Subcutaneous abdominal adipose tissue (tissue), 5 donors: Measurements from ENCODE around the gene PREX1.

ENCODE experiments used
- H3K27ac ChIP-seq: one replicate; pipeline ENCODE4 v1.7.0; 2013; ENCODE audit warnings: low read depth, mild to moderate bottlenecking, inconsistent platforms, low read length, moderate library complexity
- H3K27me3 ChIP-seq, 5 donors: one replicate each; pipeline ENCODE4 v1.7.0; 2013; ENCODE audit warnings: low read length in 5 of 5, inconsistent platforms in 1 of 5; ENCODE audit not compliant: control insufficient read depth in 5 of 5, insufficient read depth in 4 of 5
- H3K36me3 ChIP-seq, 5 donors: one replicate each; pipeline ENCODE4 v1.7.0; 2013; ENCODE audit warnings: low read length in 5 of 5; ENCODE audit not compliant: control insufficient read depth in 5 of 5, insufficient read depth in 5 of 5
- H3K4me1 ChIP-seq, 5 donors: one replicate each; pipeline ENCODE4 v1.7.0; 2013; ENCODE audit warnings: low read length in 5 of 5, mild to moderate bottlenecking in 3 of 5, moderate library complexity in 1 of 5; ENCODE audit not compliant: control insufficient read depth in 5 of 5, insufficient read depth in 5 of 5
- H3K4me3 ChIP-seq, 5 donors: one replicate each; pipeline ENCODE4 v1.7.0; 2013; ENCODE audit warnings: low read length in 5 of 5, low read depth in 1 of 5
- H3K9ac ChIP-seq, 5 donors: one replicate each; pipeline ENCODE4 v1.7.0; 2013; ENCODE audit warnings: low read length in 5 of 5, mild to moderate bottlenecking in 4 of 5, moderate library complexity in 3 of 5
- H3K9me3 ChIP-seq, 5 donors: one replicate each; pipeline ENCODE4 v1.7.0; 2013; ENCODE audit warnings: low read length in 5 of 5; ENCODE audit not compliant: control insufficient read depth in 5 of 5
- donor health status: healthy.
- donor health status: healthy.
- donor health status: healthy.
- donor health status: healthy.
- donor health status: healthy.

Gene PREX1

DNA sequence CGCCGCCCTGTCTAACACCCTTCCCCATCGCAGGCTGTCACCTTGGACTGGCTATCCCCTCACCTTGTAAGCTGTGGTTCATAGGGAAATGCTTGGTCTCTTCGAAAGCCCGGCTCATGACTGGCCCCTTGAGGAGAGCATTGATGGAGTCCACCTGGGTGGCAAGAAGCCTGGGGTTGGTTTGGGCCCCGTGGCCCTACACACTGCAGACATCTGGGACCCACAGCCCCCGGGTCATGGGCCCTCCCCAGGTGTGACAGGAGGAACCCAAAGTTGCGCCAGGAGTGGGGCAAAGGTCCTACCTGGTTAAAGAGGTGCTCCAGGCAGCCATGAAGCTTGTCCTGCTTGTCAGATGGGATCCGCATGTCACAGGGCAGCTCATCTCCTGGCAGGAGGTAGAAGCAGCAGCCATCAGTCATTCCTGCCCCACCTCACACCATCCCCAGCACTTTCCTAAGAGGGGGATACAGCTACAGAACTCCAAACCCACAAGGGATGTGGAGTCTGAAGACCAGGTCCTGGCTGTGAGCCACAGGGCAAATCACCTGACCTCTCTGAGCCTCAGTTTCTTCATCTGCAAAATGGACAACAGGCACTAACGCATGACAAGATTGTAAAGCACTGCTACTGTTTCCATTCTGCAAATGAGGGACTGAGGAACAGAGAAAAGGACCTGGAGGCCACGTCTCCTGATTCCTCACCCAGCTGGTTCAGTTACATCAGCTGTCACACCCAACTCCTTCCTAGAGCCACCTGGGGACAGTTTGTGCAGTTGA lies 185.5 kb downstream of the PREX1 start:
- peaks cover 0 to 78% (median 41%) of the 10 kb centered on the region in 5 donors for H3K36me3 ChIP-seq
- no peak overlapping the region for H3K9ac ChIP-seq
- no peak overlapping the region for H3K27ac ChIP-seq
- no peaks in the 10 kb centered on the region for H3K9me3 ChIP-seq
- no peaks in the 10 kb centered on the region for H3K4me1 ChIP-seq
- H3K27me3 ChIP-seq: peaks cover 0 to 5% (median 0%) of the 10 kb centered on the region in 5 donors
- no peak overlapping the region for H3K4me3 ChIP-seq

DNA sequence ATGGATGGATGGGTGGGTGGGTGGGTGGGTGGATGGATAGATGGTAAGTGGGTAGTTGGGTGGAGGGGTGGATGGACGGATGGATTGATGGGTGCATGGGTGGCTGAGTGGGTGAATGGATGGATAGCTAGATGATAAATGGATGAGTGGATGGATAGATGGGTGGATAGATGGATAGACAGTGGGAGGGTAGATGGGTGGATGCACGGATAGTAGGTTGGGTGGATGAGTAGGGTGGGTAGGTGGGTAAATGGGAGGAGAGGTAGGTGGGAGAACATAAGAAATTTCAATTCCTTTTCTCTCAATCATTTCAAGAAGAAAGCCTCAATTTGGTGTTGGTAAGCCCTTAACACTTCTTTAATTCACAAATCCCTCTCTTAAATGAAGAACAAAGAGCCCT lies 186.9 kb downstream of the PREX1 start:
- peaks cover 0 to 77% (median 36%) of the 10 kb centered on the region in 5 donors for H3K36me3 ChIP-seq

DNA sequence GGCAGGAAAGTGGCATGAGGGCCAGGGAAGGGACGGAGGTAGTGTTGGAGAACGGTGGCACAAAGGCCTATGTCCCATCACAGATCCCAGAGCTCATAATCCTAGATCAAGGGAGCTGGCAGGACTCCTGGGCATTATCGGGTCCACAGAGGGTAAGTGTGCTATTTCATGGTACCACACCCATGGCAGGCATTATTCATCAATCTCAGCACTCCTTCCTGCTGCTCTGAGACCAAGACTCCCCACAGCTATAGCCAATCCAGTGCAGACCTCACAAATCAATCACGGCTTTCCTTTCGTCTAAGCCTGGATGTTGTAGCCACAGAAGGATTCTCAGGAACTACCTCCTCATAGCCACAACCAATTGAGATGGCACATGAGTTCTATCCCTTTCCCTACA lies 187.9 kb downstream of the PREX1 start:
- H3K36me3 ChIP-seq: peaks cover 0 to 75% (median 30%) of the 10 kb centered on the region in 5 donors
- no peak overlapping the region for H3K9ac ChIP-seq

More for the DNA sequence above, 186.9 kb downstream of the PREX1 start:
- H3K9ac ChIP-seq: no peak overlapping the region
- H3K9me3 ChIP-seq: no peaks in the 10 kb centered on the region
- H3K4me3 ChIP-seq: no peak overlapping the region
- no peaks in the 10 kb centered on the region for H3K4me1 ChIP-seq
- H3K27me3 ChIP-seq: peaks cover 0 to 4% (median 0%) of the 10 kb centered on the region in 5 donors
- H3K27ac ChIP-seq: no peak overlapping the region

DNA sequence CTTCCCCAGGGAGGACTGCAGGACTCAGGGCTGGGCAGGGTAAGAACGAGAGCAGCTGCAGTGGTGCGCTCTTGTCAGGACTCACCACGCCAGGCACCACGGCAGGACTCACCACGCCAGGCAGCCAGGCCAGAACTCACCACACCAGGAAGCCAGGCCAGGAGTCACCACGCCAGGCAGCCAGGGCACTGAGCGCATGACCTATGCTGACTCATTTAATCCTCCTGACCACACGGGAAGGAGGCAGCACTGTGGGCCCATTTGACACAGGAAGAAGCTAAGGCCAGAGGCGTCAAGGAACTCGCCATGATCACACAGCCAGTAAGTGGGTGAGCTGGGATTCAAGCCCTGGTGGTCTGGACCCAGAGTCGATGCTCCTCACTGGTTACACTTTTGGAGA lies 189.3 kb downstream of the PREX1 start:
- Histone ChIP-seq H3K27ac (no peak overlapping the region), H3K4me3 (no peak overlapping the region), H3K4me1 (no peaks in the 10 kb centered on the region), H3K36me3 (peaks cover 0 to 74% (median 28%) of the 10 kb centered on the region in 5 donors), H3K9me3 (no peaks in the 10 kb centered on the region), H3K9ac (no peak overlapping the region), H3K27me3 (peaks cover 0 to 5% (median 0%) of the 10 kb centered on the region in 5 donors)

More for the DNA sequence above, 187.9 kb downstream of the PREX1 start:
- Histone ChIP-seq H3K9me3 (no peaks in the 10 kb centered on the region), H3K27ac (no peak overlapping the region), H3K4me3 (no peak overlapping the region), H3K27me3 (no peaks in the 10 kb centered on the region), H3K4me1 (no peaks in the 10 kb centered on the region)

DNA sequence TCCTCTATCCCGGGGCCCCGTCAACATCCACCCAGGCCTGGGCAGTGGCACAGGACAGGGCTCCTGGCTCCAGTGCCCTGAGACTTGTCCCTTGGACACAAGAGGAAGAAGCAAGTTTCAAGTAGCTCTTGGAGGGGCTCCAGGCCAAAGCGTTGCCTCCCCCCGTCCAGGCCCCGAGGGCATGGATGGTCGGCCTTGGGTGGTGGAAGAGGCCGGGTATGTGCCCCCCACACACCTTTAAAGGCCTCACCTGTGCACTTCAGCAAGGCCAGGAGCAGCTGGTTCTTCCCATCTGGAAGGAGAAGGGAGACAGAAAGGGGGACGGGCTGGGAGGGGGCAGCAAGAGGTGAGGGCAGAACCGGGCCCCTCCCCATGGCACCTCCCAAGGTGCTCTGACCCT lies 190.3 kb downstream of the PREX1 start:
- no peak overlapping the region for H3K9ac ChIP-seq
- H3K27me3 ChIP-seq: peaks cover 0 to 5% (median 0%) of the 10 kb centered on the region in 5 donors
- no peak overlapping the region for H3K27ac ChIP-seq
- peaks cover 0 to 79% (median 28%) of the 10 kb centered on the region in 5 donors for H3K36me3 ChIP-seq
- H3K9me3 ChIP-seq: no peaks in the 10 kb centered on the region
- no peak overlapping the region for H3K4me3 ChIP-seq
- H3K4me1 ChIP-seq: no peaks in the 10 kb centered on the region

DNA sequence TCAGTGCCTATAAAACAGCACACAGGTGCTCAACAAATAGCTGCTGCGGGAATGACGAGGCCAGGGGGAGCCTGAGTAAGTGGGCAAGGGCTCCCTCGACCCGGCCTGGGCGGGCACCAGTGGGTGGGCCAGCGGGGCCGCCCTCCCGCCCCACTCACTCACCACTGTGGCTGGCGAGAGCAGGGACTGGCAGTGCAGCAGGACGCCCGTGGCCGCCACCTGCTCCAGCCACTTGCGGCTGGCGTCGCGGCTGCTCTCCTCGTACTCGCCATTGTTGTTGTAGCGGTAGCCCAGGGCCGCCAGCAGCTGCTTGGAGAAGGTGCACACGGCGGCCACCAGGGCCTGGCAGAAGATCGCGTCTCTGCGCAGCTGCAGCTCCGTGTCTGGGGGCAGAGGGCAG lies 191.5 kb downstream of the PREX1 start:
- Histone ChIP-seq H3K9me3 (no peaks in the 10 kb centered on the region), H3K9ac (no peak overlapping the region), H3K27ac (no peak overlapping the region), H3K4me3 (no peak overlapping the region), H3K27me3 (peaks cover 0 to 5% (median 0%) of the 10 kb centered on the region in 5 donors), H3K36me3 (peaks cover 0 to 84% (median 26%) of the 10 kb centered on the region in 5 donors), H3K4me1 (no peaks in the 10 kb centered on the region)

DNA sequence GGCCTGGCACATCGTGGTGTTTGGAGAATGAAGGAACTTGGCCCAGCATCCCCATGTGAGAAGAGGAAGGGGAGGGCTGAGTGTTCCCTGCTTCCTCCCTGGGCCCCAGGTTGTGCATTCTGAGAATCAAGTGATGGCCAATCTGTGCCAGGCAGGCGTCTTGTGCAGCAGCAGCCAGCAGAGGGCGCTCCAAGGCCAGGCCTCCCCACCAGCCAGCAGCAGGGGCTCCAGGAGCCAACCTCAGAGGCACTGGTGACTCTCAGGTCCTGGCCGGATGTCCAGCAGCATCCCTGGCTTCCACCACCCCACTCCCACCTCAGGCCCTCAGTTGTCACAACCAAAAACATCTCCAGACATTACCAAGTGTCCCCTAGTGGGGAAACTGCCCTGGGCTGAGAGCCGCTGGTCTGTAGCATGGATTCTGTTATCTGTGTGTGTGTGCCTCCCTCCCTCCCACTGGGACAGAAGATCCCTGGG lies 192.0 kb downstream of the PREX1 start:
- no peak overlapping the region for H3K9ac ChIP-seq
- no peaks in the 10 kb centered on the region for H3K9me3 ChIP-seq
- H3K27me3 ChIP-seq: peaks cover 0 to 5% (median 0%) of the 10 kb centered on the region in 5 donors
- no peak overlapping the region for H3K27ac ChIP-seq
- H3K4me1 ChIP-seq: no peaks in the 10 kb centered on the region
- H3K36me3 ChIP-seq: peaks cover 0 to 87% (median 26%) of the 10 kb centered on the region in 5 donors
- no peak overlapping the region for H3K4me3 ChIP-seq

DNA sequence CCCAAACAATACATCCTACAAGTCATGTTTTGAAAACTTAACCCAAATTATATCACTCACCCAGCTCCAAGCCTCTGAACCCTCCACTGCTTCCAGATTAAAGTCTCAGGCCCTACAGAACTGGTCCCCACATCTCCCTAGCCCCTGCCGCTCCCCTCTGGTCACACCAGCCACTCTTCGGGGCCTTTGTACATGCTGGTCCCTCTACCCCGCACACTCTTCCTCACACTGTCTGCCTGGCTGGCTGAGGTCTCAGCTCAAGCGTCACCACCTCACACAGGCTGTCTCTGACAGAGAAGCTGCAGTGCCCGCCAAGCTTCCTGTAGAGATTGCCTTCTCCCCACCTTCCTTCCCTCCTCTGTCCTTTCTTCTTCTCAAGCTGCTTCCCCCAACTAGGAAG lies 192.4 kb downstream of the PREX1 start:
- Histone ChIP-seq H3K4me3 (no peak overlapping the region), H3K9ac (no peak overlapping the region), H3K9me3 (no peaks in the 10 kb centered on the region), H3K27me3 (peaks cover 0 to 5% (median 0%) of the 10 kb centered on the region in 5 donors), H3K27ac (no peak overlapping the region), H3K36me3 (peaks cover 0 to 88% (median 26%) of the 10 kb centered on the region in 5 donors), H3K4me1 (no peaks in the 10 kb centered on the region)

DNA sequence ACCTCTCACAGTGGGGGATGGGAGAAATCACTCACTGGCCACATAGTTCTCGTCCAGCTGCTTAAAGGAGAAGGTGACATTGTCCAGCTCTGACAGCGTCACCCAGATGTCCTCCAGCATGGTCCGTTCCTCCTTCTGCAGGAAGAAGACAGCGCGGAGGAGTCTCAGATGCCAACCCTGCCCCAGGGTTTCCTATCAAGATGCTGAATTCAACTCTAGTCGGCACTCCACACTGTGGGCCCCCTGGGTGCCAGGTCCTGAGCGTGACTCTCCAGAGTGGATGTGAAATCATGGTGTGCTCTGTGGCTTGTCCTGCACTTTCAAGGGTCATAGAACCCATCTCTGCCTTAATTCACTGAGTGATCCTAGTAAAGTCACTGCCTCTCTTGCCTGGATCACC lies 193.2 kb downstream of the PREX1 start:
- no peak overlapping the region for H3K4me3 ChIP-seq
- H3K27me3 ChIP-seq: peaks cover 0 to 5% (median 0%) of the 10 kb centered on the region in 5 donors
- H3K9ac ChIP-seq: no peak overlapping the region
- no peak overlapping the region for H3K27ac ChIP-seq
- peaks cover 0 to 88% (median 21%) of the 10 kb centered on the region in 5 donors for H3K36me3 ChIP-seq
- H3K9me3 ChIP-seq: no peaks in the 10 kb centered on the region
- H3K4me1 ChIP-seq: no peaks in the 10 kb centered on the region

DNA sequence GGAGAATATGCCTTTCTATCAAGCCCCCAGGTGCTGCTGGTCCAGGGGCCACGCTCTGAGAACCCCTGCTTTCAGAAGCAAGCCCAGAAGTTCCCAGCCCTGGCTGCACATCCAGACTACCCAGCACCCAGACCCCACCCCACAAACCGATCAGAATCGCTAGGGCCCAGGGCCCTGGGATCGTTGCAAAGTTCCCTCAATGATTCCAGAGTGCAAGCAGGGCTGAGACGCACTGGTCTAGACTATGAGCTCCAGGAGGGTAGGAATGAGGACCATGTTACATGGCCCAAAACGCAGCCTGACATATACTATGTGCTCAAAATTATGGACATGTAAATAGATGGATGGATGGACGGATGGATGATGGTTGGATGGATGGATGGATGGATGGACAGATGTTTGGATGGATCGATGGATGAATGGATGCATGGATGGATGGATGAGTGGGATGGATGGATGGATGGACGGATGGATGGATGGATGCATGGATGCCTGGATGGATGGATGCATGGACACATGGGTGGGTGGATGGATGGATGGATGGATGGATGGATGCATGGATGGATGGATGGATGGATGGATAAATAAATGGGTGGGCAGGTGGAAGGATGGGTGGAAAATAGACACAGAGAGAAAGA lies 194.1 kb downstream of the PREX1 start:
- Histone ChIP-seq H3K27me3 (peaks cover 0 to 5% (median 0%) of the 10 kb centered on the region in 5 donors), H3K9me3 (no peaks in the 10 kb centered on the region), H3K4me3 (no peak overlapping the region), H3K4me1 (no peaks in the 10 kb centered on the region), H3K36me3 (peaks cover 0 to 88% (median 17%) of the 10 kb centered on the region in 5 donors), H3K9ac (no peak overlapping the region), H3K27ac (no peak overlapping the region)
